GM21576 (cell line): ENCODE results near the gene VWA2.

Source experiments
- ATAC-seq: cut with Tn5 transposase; IDR thresholded peaks from one replicate; pipeline ENCODE4 v1.9.1; 2021; ENCODE audit warnings: mild to moderate bottlenecking, moderate library complexity; ENCODE audit not compliant: unreplicated experiment

Gene VWA2

GRCh38 chr10:114246679-114247305 lies 7.7 kb downstream of the VWA2 start:
- ATAC-seq = no peak

GRCh38 chr10:114250236-114250635 lies 11.2 kb downstream of the VWA2 start:
- no peak for ATAC-seq

GRCh38 chr10:114250716-114251115 lies 11.7 kb downstream of the VWA2 start:
- ATAC-seq = no peak

GRCh38 chr10:114252092-114252491 lies 13.0 kb downstream of the VWA2 start:
- ATAC-seq = no peak

GRCh38 chr10:114252883-114253282 lies 13.8 kb downstream of the VWA2 start:
- ATAC-seq = no peak

GRCh38 chr10:114255227-114255626 lies 16.2 kb downstream of the VWA2 start:
- ATAC-seq = no peak

GRCh38 chr10:114256008-114256765 lies 17.1 kb downstream of the VWA2 start:
- no peak for ATAC-seq

GRCh38 chr10:114256822-114257221 lies 17.8 kb downstream of the VWA2 start:
- no peak for ATAC-seq

- ATAC-seq = no peak
These were observed 18.4 kb downstream of the VWA2 start for GRCh38 chr10:114257498-114257897.

GRCh38 chr10:114258274-114258840 lies 19.3 kb downstream of the VWA2 start:
- ATAC-seq = no peak

- no peak for ATAC-seq
These were observed 20.8 kb downstream of the VWA2 start for GRCh38 chr10:114259824-114260223.

GRCh38 chr10:114260366-114260765 lies 21.3 kb downstream of the VWA2 start:
- no peak for ATAC-seq

GRCh38 chr10:114261076-114261475 lies 22.0 kb downstream of the VWA2 start:
- no peak for ATAC-seq

- ATAC-seq = no peak
These were observed 23.4 kb downstream of the VWA2 start for GRCh38 chr10:114262496-114262895.

GRCh38 chr10:114265392-114266053 lies 26.5 kb downstream of the VWA2 start:
- no peak for ATAC-seq

GRCh38 chr10:114266521-114266920 lies 27.5 kb downstream of the VWA2 start:
- ATAC-seq = no peak

GRCh38 chr10:114271075-114271778 lies 32.2 kb downstream of the VWA2 start:
- no peak for ATAC-seq

GRCh38 chr10:114271779-114272167 lies 32.7 kb downstream of the VWA2 start:
- no peak for ATAC-seq

- ATAC-seq = no peak
These were observed 33.6 kb downstream of the VWA2 start for GRCh38 chr10:114272696-114273095.

GRCh38 chr10:114273910-114274309 lies 34.9 kb downstream of the VWA2 start:
- no peak for ATAC-seq
